SH-SY5Y (cell line): ENCODE results near the gene ADSL.

Experiments used
- GATA2 ChIP-seq: IDR thresholded peaks from 2 replicates; pipeline ENCODE4 v1.6.1; 2011; ENCODE audit warnings: mild to moderate bottlenecking, low read depth, low read length
- GATA3 ChIP-seq: IDR thresholded peaks from 2 replicates; pipeline ENCODE4 v1.6.1; 2011; ENCODE audit warnings: low read depth, mild to moderate bottlenecking, low read length, moderate library complexity

The ADSL gene

GRCh38 chr22:40401981-40402406 is 55.7 kb downstream of the ADSL start:
- no peak for TF ChIP-seq GATA2
- TF ChIP-seq GATA3 = no peak

DNA sequence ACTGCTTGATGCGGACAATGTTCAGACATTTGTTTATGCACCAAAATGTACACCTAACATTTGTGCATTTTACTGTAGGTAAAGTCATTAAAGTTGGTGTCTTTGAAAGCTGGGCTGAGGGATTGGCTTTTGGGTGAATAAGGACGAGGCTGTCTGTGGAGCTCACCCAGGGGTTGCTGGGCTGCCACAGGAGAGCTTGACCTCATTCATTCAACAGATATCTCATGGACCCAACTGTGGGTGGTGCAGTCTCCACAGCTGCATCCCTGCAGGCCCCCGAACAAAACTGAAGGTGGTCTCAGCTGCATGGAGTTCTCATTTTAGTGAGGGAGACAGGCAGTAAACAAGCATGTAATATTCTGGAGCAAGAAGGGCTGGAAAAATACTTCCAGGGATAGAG is 56.8 kb downstream of the ADSL start:
- TF ChIP-seq GATA2 (no peak), GATA3 (no peak)

GRCh38 chr22:40403651-40404050 is 57.4 kb downstream of the ADSL start:
- TF ChIP-seq GATA3 (no peak), GATA2 (no peak)

DNA sequence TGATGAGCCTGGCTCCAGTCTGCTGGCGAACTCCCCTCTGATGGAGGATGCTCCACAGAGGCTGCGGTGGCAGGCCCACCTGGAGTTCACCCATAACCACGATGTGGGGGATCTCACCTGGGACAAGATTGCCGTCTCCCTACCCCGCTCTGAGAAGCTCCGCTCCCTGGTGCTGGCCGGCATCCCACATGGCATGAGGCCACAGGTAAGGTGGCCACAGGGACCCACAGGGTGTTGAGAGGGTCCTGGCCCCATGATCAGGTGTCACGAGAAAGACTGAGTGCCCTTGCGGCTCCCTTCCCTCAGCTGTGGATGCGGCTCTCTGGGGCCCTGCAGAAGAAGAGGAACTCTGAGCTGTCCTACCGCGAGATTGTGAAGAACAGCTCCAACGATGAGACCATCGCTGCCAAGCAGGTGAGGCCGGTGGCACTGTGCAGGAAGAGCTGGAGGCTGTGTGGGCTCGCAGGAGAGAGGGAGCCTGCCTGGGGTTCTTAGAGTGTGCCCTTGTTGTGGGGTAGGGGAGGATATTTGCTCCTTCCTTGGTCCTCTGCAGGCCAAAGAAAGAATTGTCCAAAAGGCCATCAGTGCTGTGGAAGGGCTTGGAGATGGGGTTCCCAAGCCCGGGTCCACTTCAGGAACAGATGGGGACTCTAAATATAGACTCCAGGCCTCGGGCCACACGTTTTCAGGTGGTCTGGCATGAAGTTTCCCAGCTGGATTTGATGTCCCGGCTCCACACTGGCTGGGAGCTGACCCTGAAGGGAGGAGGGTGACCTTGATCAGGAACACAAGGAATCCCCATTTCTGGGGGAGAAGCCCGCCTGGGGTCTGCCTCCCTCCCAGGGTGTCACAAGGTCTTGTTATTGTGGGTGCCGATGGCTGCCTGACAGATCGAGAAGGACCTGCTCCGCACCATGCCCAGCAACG is 58.2 kb downstream of the ADSL start:
- TF ChIP-seq GATA2 (no peak), GATA3 (no peak)

GRCh38 chr22:40405178-40406062 is 59.1 kb downstream of the ADSL start:
- no peak for TF ChIP-seq GATA3

GRCh38 chr22:40406063-40406890 is 60.0 kb downstream of the ADSL start:
- TF ChIP-seq GATA2 = no peak
- no peak for TF ChIP-seq GATA3

GRCh38 chr22:40407021-40407761 is 60.9 kb downstream of the ADSL start:
- TF ChIP-seq GATA2 (no peak), GATA3 (no peak)

- TF ChIP-seq GATA2 (no peak), GATA3 (no peak)
These were observed 61.8 kb downstream of the ADSL start for GRCh38 chr22:40407831-40408717.

GRCh38 chr22:40408718-40409612 is 62.7 kb downstream of the ADSL start:
- no peak for TF ChIP-seq GATA3

DNA sequence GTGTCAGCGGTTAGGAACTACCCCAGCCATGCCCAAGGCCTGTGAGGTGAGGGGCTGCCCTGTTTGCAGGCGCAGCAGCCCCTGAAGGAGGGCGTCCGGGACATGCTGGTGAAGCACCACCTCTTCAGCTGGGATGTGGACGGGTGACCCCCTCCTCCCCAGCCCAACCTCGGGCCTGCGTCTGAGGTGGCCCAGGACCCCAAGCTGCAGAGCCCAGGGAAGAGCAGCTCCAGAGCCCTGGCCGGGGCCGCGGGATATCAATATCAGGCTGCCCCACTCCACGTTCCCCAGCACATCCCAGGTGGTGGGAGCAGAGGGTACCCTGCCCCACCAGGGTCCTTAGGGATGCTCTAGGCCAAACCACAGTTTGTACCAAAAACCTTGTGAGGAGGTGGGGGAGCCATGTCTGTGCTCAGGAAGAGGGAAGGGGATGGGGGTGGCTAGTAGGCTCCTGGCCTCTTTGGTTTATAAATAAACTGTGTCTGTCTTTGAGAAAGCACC is 63.4 kb downstream of the ADSL start:
- TF ChIP-seq GATA2 = no peak
- no peak for TF ChIP-seq GATA3

GRCh38 chr22:40410272-40410671 is 64.0 kb downstream of the ADSL start:
- TF ChIP-seq GATA2 (no peak), GATA3 (no peak)
